ENCODE measurements around the gene INS.
"Not testable (repeated sequence)": the region's sequence is repeated elsewhere in the genome, so short reads cannot be mapped to it uniquely, and the experiment has no call there.

Gene INS

GRCh38 chr11:2127482-2128129 is 33.4 kb downstream of the INS start:
- no peak for TF ChIP-seq CTCF (IDR thresholded peaks at IDR 0.05; ENCODE audit: control insufficient read depth, insufficient read depth, low read depth, low read length, missing control alignments)
- DNase-seq (ENCODE audit: low read depth): no peak
- H3K4me3 ChIP-seq (ENCODE audit: control insufficient read depth, low read depth, low read length): no peak overlapping the region

GRCh38 chr11:2126520-2127085 is 34.4 kb downstream of the INS start:
- no peak for DNase-seq (ENCODE audit: low read depth)
- TF ChIP-seq CTCF (IDR thresholded peaks at IDR 0.05; ENCODE audit: control insufficient read depth, insufficient read depth, low read depth, low read length, missing control alignments): no peak
- H3K4me3 ChIP-seq (ENCODE audit: control insufficient read depth, low read depth, low read length): no peak overlapping the region

- H3K4me3 ChIP-seq (ENCODE audit: control insufficient read depth, low read depth, low read length); DNase-seq (ENCODE audit: low read depth): not testable (repeated sequence)
These were observed 36.1 kb downstream of the INS start for GRCh38 chr11:2124736-2125484.

GRCh38 chr11:2123628-2123960 is 37.4 kb downstream of the INS start:
- no peak for TF ChIP-seq CTCF (IDR thresholded peaks at IDR 0.05; ENCODE audit: control insufficient read depth, insufficient read depth, low read depth, low read length, missing control alignments)
- no peak for DNase-seq (ENCODE audit: low read depth)
- no peak overlapping the region for H3K4me3 ChIP-seq (ENCODE audit: control insufficient read depth, low read depth, low read length)

GRCh38 chr11:2122907-2123627 is 37.9 kb downstream of the INS start:
- no peak for DNase-seq (ENCODE audit: low read depth)
- H3K4me3 ChIP-seq (ENCODE audit: control insufficient read depth, low read depth, low read length): no peak overlapping the region
- no peak for TF ChIP-seq CTCF (IDR thresholded peaks at IDR 0.05; ENCODE audit: control insufficient read depth, insufficient read depth, low read depth, low read length, missing control alignments)

- no peak for TF ChIP-seq CTCF (IDR thresholded peaks at IDR 0.05; ENCODE audit: control insufficient read depth, insufficient read depth, low read depth, low read length, missing control alignments)
- DNase-seq (ENCODE audit: low read depth): peak; percentile 14
- no peak overlapping the region for H3K4me3 ChIP-seq (ENCODE audit: control insufficient read depth, low read depth, low read length)
These were observed 38.6 kb downstream of the INS start for GRCh38 chr11:2122222-2122906.
